HepG2 (cell line): ENCODE results near the gene UNKL.

Source experiments
- BHLHE40 ChIP-seq: IDR thresholded peaks from 2 replicates; pipeline ENCODE4 v1.6.1; 2011; ENCODE audit warnings: low read length, improper control_type of control experiment
- PAX8 ChIP-seq: sonication (generic); formaldehyde crosslinking; IDR thresholded peaks from 2 replicates; pipeline ENCODE4 v1.8.0; 2022; ENCODE audit warnings: mild to moderate bottlenecking, missing genetic modification reagents, borderline replicate concordance
- POLR2A ChIP-seq, 2 experiments: IDR thresholded peaks; 2 replicates each; pipeline ENCODE4 v1.6.1; 2011; ENCODE audit warnings: low read depth in 2 of 2, low read length in 2 of 2, mild to moderate bottlenecking in 1 of 2, moderate library complexity in 1 of 2; ENCODE audit not compliant: insufficient read depth in 1 of 2
- ZNF101 ChIP-seq: sonication (generic); formaldehyde crosslinking; IDR thresholded peaks from 2 replicates; pipeline ENCODE4 v1.4.0; 2020; ENCODE audit warnings: mild to moderate bottlenecking, low read depth, missing genetic modification reagents, borderline replicate concordance
- TF ChIP-seq, protein P1 (sequence below), 2 experiments: IDR thresholded peaks; 2 replicates each; pipeline ENCODE4 v1.6.1; 2011 to 2012; ENCODE audit warnings: low read length in 2 of 2, borderline replicate concordance in 1 of 2, low read depth in 1 of 2, mild to moderate bottlenecking in 1 of 2, moderate library complexity in 1 of 2
- TF ChIP-seq, protein P2 (sequence below): sonication (generic); formaldehyde crosslinking; IDR thresholded peaks from 2 replicates; pipeline ENCODE4 v1.5.0; 2020; ENCODE audit warnings: mild to moderate bottlenecking, missing genetic modification reagents, moderate library complexity
- TF ChIP-seq, protein P3 (sequence below): sonication (generic); formaldehyde crosslinking; IDR thresholded peaks from 2 replicates; pipeline ENCODE4 v1.4.0; 2020; ENCODE audit warnings: missing genetic modification reagents
- TF ChIP-seq, protein P4 (sequence below): sonication (generic); formaldehyde crosslinking; conservative IDR thresholded peaks from 2 replicates; pipeline ENCODE4 v1.4.0; 2020; ENCODE audit warnings: mild to moderate bottlenecking, missing genetic modification reagents, moderate library complexity
- TF ChIP-seq, protein P5 (sequence below): sonication (generic); formaldehyde crosslinking; IDR thresholded peaks from 2 replicates; pipeline ENCODE4 v1.5.1; 2020; ENCODE audit warnings: mild to moderate bottlenecking, missing genetic modification reagents, moderate library complexity
- TF ChIP-seq, protein P6 (sequence below): sonication (generic); formaldehyde crosslinking; conservative IDR thresholded peaks from 2 replicates; pipeline ENCODE4 v1.4.0; 2020; ENCODE audit warnings: missing genetic modification reagents

DNA sequence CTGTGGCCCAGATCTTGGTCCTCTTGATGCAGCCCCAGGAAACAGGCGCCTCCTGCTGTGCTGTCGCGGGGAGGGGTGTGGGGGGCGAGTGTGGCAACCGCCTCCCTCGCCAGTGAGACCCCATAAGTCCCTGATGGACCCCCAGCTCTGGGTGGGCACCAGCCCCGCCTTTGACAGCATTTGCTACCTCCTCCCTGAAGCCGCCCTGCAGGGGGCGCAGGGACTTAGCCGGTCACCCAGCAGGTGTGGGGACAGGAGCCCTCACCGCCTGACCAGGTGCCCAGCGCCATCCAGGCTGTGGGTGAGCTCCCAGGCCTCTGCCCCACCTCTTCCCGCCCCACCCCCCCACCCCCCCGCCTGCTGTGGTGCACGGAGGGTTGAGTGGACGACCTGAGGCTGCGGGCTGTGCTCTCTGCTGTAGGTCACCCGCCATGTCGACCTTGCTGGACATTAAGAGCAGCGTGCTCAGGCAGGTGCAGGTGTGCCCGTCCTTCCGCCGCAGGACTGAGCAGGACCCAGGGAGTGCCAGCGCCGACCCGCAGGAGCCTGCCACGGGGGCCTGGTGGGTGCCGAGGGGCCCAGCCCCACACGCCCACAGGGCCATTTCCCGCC lies 76.3 kb downstream of the UNKL start:
- TF ChIP-seq, protein P1, sequence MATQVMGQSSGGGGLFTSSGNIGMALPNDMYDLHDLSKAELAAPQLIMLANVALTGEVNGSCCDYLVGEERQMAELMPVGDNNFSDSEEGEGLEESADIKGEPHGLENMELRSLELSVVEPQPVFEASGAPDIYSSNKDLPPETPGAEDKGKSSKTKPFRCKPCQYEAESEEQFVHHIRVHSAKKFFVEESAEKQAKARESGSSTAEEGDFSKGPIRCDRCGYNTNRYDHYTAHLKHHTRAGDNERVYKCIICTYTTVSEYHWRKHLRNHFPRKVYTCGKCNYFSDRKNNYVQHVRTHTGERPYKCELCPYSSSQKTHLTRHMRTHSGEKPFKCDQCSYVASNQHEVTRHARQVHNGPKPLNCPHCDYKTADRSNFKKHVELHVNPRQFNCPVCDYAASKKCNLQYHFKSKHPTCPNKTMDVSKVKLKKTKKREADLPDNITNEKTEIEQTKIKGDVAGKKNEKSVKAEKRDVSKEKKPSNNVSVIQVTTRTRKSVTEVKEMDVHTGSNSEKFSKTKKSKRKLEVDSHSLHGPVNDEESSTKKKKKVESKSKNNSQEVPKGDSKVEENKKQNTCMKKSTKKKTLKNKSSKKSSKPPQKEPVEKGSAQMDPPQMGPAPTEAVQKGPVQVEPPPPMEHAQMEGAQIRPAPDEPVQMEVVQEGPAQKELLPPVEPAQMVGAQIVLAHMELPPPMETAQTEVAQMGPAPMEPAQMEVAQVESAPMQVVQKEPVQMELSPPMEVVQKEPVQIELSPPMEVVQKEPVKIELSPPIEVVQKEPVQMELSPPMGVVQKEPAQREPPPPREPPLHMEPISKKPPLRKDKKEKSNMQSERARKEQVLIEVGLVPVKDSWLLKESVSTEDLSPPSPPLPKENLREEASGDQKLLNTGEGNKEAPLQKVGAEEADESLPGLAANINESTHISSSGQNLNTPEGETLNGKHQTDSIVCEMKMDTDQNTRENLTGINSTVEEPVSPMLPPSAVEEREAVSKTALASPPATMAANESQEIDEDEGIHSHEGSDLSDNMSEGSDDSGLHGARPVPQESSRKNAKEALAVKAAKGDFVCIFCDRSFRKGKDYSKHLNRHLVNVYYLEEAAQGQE (IDR thresholded peaks at IDR 0.05; ENCODE audit: borderline replicate concordance in 1 of 2, low read depth in 1 of 2, low read length in 2 of 2): no peak
- TF ChIP-seq, protein P2, sequence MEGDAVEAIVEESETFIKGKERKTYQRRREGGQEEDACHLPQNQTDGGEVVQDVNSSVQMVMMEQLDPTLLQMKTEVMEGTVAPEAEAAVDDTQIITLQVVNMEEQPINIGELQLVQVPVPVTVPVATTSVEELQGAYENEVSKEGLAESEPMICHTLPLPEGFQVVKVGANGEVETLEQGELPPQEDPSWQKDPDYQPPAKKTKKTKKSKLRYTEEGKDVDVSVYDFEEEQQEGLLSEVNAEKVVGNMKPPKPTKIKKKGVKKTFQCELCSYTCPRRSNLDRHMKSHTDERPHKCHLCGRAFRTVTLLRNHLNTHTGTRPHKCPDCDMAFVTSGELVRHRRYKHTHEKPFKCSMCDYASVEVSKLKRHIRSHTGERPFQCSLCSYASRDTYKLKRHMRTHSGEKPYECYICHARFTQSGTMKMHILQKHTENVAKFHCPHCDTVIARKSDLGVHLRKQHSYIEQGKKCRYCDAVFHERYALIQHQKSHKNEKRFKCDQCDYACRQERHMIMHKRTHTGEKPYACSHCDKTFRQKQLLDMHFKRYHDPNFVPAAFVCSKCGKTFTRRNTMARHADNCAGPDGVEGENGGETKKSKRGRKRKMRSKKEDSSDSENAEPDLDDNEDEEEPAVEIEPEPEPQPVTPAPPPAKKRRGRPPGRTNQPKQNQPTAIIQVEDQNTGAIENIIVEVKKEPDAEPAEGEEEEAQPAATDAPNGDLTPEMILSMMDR: peak; percentile 81
- TF ChIP-seq, protein P3, sequence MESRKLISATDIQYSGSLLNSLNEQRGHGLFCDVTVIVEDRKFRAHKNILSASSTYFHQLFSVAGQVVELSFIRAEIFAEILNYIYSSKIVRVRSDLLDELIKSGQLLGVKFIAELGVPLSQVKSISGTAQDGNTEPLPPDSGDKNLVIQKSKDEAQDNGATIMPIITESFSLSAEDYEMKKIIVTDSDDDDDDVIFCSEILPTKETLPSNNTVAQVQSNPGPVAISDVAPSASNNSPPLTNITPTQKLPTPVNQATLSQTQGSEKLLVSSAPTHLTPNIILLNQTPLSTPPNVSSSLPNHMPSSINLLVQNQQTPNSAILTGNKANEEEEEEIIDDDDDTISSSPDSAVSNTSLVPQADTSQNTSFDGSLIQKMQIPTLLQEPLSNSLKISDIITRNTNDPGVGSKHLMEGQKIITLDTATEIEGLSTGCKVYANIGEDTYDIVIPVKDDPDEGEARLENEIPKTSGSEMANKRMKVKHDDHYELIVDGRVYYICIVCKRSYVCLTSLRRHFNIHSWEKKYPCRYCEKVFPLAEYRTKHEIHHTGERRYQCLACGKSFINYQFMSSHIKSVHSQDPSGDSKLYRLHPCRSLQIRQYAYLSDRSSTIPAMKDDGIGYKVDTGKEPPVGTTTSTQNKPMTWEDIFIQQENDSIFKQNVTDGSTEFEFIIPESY (CRISPR knock-in tag): no peak
- TF ChIP-seq, protein P4, sequence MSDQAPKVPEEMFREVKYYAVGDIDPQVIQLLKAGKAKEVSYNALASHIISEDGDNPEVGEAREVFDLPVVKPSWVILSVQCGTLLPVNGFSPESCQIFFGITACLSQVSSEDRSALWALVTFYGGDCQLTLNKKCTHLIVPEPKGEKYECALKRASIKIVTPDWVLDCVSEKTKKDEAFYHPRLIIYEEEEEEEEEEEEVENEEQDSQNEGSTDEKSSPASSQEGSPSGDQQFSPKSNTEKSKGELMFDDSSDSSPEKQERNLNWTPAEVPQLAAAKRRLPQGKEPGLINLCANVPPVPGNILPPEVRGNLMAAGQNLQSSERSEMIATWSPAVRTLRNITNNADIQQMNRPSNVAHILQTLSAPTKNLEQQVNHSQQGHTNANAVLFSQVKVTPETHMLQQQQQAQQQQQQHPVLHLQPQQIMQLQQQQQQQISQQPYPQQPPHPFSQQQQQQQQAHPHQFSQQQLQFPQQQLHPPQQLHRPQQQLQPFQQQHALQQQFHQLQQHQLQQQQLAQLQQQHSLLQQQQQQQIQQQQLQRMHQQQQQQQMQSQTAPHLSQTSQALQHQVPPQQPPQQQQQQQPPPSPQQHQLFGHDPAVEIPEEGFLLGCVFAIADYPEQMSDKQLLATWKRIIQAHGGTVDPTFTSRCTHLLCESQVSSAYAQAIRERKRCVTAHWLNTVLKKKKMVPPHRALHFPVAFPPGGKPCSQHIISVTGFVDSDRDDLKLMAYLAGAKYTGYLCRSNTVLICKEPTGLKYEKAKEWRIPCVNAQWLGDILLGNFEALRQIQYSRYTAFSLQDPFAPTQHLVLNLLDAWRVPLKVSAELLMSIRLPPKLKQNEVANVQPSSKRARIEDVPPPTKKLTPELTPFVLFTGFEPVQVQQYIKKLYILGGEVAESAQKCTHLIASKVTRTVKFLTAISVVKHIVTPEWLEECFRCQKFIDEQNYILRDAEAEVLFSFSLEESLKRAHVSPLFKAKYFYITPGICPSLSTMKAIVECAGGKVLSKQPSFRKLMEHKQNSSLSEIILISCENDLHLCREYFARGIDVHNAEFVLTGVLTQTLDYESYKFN (CRISPR knock-in tag): no peak
- no peak for TF ChIP-seq BHLHE40
- TF ChIP-seq, protein P5, sequence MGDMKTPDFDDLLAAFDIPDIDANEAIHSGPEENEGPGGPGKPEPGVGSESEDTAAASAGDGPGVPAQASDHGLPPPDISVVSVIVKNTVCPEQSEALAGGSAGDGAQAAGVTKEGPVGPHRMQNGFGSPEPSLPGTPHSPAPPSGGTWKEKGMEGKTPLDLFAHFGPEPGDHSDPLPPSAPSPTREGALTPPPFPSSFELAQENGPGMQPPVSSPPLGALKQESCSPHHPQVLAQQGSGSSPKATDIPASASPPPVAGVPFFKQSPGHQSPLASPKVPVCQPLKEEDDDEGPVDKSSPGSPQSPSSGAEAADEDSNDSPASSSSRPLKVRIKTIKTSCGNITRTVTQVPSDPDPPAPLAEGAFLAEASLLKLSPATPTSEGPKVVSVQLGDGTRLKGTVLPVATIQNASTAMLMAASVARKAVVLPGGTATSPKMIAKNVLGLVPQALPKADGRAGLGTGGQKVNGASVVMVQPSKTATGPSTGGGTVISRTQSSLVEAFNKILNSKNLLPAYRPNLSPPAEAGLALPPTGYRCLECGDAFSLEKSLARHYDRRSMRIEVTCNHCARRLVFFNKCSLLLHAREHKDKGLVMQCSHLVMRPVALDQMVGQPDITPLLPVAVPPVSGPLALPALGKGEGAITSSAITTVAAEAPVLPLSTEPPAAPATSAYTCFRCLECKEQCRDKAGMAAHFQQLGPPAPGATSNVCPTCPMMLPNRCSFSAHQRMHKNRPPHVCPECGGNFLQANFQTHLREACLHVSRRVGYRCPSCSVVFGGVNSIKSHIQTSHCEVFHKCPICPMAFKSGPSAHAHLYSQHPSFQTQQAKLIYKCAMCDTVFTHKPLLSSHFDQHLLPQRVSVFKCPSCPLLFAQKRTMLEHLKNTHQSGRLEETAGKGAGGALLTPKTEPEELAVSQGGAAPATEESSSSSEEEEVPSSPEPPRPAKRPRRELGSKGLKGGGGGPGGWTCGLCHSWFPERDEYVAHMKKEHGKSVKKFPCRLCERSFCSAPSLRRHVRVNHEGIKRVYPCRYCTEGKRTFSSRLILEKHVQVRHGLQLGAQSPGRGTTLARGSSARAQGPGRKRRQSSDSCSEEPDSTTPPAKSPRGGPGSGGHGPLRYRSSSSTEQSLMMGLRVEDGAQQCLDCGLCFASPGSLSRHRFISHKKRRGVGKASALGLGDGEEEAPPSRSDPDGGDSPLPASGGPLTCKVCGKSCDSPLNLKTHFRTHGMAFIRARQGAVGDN: no peak
- TF ChIP-seq, protein P6, sequence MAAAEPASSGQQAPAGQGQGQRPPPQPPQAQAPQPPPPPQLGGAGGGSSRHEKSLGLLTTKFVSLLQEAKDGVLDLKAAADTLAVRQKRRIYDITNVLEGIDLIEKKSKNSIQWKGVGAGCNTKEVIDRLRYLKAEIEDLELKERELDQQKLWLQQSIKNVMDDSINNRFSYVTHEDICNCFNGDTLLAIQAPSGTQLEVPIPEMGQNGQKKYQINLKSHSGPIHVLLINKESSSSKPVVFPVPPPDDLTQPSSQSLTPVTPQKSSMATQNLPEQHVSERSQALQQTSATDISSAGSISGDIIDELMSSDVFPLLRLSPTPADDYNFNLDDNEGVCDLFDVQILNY (CRISPR knock-in tag): no peak
- TF ChIP-seq ZNF101 (CRISPR knock-in tag): no peak
- TF ChIP-seq PAX8: no peak
- TF ChIP-seq POLR2A (IDR thresholded peaks at IDR 0.05; ENCODE audit: insufficient read depth in 1 of 2, low read depth in 2 of 2, low read length in 2 of 2): no peak
